K562 (cell line): ENCODE results near the gene ZPR1. TPM values are rescaled to one million over a fixed set of nuclear protein-coding genes. Genes with fewer than 3 reads are reported as not detected.

ENCODE experiments used
- CHD4 ChIP-seq: fragments of 200-600 bp; sonication (generic); IDR thresholded peaks from 3 replicates; pipeline ENCODE4 v1.6.1; 2012; ENCODE audit warnings: low read depth, mild to moderate bottlenecking, mixed read lengths, low read length, inconsistent platforms; ENCODE audit not compliant: insufficient read depth, insufficient replicate concordance, poor library complexity, severe bottlenecking
- CTCF ChIP-seq, 3 experiments: IDR thresholded peaks in 2 of 3; conservative IDR thresholded peaks in 1 of 3; 2 replicates each; pipeline ENCODE4 v1.5.1; 2011 to 2012; ENCODE audit warnings: low read length in 3 of 3, mild to moderate bottlenecking in 3 of 3, control low read depth in 2 of 3, improper control_type of control experiment in 1 of 3, inconsistent platforms in 1 of 3, low read depth in 1 of 3, mixed read lengths in 1 of 3, moderate library complexity in 1 of 3; ENCODE audit not compliant: insufficient read depth in 2 of 3
- CUX1 ChIP-seq: fragments of 200-800 bp; sonication (Bioruptor generic); IDR thresholded peaks from 2 replicates; pipeline ENCODE4 v1.6.1; 2016; ENCODE audit warnings: missing genetic modification characterization, missing compliant biosample characterization
- HMBOX1 ChIP-seq: sonication (generic); IDR thresholded peaks from 2 replicates; pipeline ENCODE4 v1.6.1; 2016
- IRF2 ChIP-seq: sonication (generic); formaldehyde crosslinking; IDR thresholded peaks from 2 replicates; pipeline ENCODE4 v1.8.1; 2022; ENCODE audit warnings: mild to moderate bottlenecking, missing genetic modification reagents
- MNT ChIP-seq, 2 experiments: fragments of 450-650 bp; conservative IDR thresholded peaks; 2 replicates each; pipeline ENCODE4 v1.6.1; 2017; ENCODE audit warnings: mild to moderate bottlenecking in 2 of 2, moderate library complexity in 2 of 2
- RBBP5 ChIP-seq: fragments of 200-600 bp; sonication (generic); IDR thresholded peaks from 2 replicates; pipeline ENCODE4 v1.6.1; 2012; ENCODE audit warnings: borderline replicate concordance, mild to moderate bottlenecking, low read length, control low read depth, inconsistent platforms; ENCODE audit not compliant: insufficient read depth, poor library complexity, severe bottlenecking
- SP2 ChIP-seq: IDR thresholded peaks from 2 replicates; pipeline ENCODE4 v1.6.1; 2011; ENCODE audit warnings: mild to moderate bottlenecking, low read depth, low read length, moderate library complexity; ENCODE audit not compliant: poor library complexity, severe bottlenecking; ENCODE audit errors: extremely low read depth
- ZBTB12 ChIP-seq: fragments of 250-450 bp; sonication (Bioruptor Pico); IDR thresholded peaks from 2 replicates; pipeline ENCODE4 v1.4.0; 2020
- ZC3H4 ChIP-seq: sonication (generic); formaldehyde crosslinking; IDR thresholded peaks from 2 replicates; pipeline ENCODE4 v1.9.0; 2021; ENCODE audit warnings: missing genetic modification reagents, borderline replicate concordance
- ZNF280B ChIP-seq: fragments of 250-450 bp; sonication (Bioruptor Pico); IDR thresholded peaks from 2 replicates; pipeline ENCODE4 v1.5.1; 2021; ENCODE audit warnings: mild to moderate bottlenecking
- polyA plus RNA-seq, 8 experiments: library from polyadenylated mRNA; depleted of rRNA in 4 of 8; stranded (reverse) in 5 of 8; unstranded in 3 of 8; fragments of >200 nt; fragmentation: Nextera tagmentation in 2 of 8; fragmentation: Illumina TruSeq in 1 of 8; extraction: Ambion mirVana in 2 of 8; extraction: Trizol in 1 of 8; gene quantifications; 2 replicates each; pipeline versions ENCODE4 v1.2.1 to v1.2.3, GENCODE V29; 2011 to 2014; ENCODE audit warnings: inconsistent platforms in 1 of 8, missing spikeins in 1 of 8
- total RNA-seq, 7 experiments: library from RNA; depleted of rRNA in 6 of 7; stranded (reverse); fragments of >200 nt in 6 of 7; fragmentation: Illumina TruSeq in 2 of 7; extraction: Trizol in 2 of 7; gene quantifications; 2 replicates each; pipeline versions ENCODE4 v1.2.1 to v1.2.3, GENCODE V29; 2011 to 2021; ENCODE audit warnings: low replicate concordance in 1 of 7

Gene ZPR1
- total and polyA plus RNA-seq, 9 of the 15 experiments (the other 6 are each of a cell fraction or from before 2014, with no cell fraction given) = 13.0 to 120 (median 83.8) TPM

GRCh38 chr11:116772443-116773202, 15.2 kb downstream of the ZPR1 start, which contains the start of gene BUD13 (continued):
- TF ChIP-seq HMBOX1 = no peak
- TF ChIP-seq MNT (conservative IDR thresholded peaks at IDR 0.05) = peak; percentile 26 to 77; a peak in 2 of 4 replicates
- TF ChIP-seq CHD4 = no peak
- TF ChIP-seq CUX1 (CRISPR knock-in tag) = no peak
- TF ChIP-seq ZC3H4 (CRISPR knock-in tag) = no peak
- TF ChIP-seq IRF2 = no peak
- no peak for TF ChIP-seq ZBTB12 (CRISPR knock-in tag)
- TF ChIP-seq SP2 = no peak
- no peak for TF ChIP-seq ZNF280B (CRISPR knock-in tag)
- peak in 1 of 3 experiments; percentile 24; a peak in 1 of 6 replicates for TF ChIP-seq CTCF (IDR thresholded peaks at IDR 0.05 in 2 of 3, conservative IDR thresholded peaks at IDR 0.05 in 1 of 3; ENCODE audit: insufficient read depth in 2 of 3, low read depth in 1 of 3, low read length in 3 of 3)
- TF ChIP-seq RBBP5 = peak; percentile 99
